Central memory CD8-positive, alpha-beta T cell (primary cell): Measurements from ENCODE around the gene IRF2.

Experiments used
- ATAC-seq: fragments of 150-1000 bp; cut with Tn5 transposase; replicated peaks from 2 replicates; pipeline ENCODE4 v1.10.0; 2022; ENCODE audit warnings: mild to moderate bottlenecking, moderate FRiP score, moderate number of reproducible peaks; ENCODE audit not compliant: poor library complexity, severe bottlenecking; ENCODE audit errors: extremely low read depth
- DNase-seq, 2 donors: peaks; one replicate each; pipeline ENCODE4 v3.0.0; 2021; ENCODE audit warnings: low spot score in 2 of 2
- H3K27ac Mint-ChIP-seq: one replicate; pipeline ENCODE4 v1.8.0; 2022; ENCODE audit warnings: low read depth, mild to moderate bottlenecking, moderate library complexity, mixed read lengths
- H3K27me3 Mint-ChIP-seq: one replicate; pipeline ENCODE4 v1.8.0; 2022; ENCODE audit warnings: mixed read lengths
- H3K36me3 Mint-ChIP-seq: one replicate; pipeline ENCODE4 v1.8.0; 2022; ENCODE audit warnings: mild to moderate bottlenecking, moderate library complexity, mixed read lengths; ENCODE audit not compliant: insufficient read depth
- H3K4me1 Mint-ChIP-seq: one replicate; pipeline ENCODE4 v1.8.0; 2022; ENCODE audit warnings: mixed read lengths
- H3K4me3 Mint-ChIP-seq: one replicate; pipeline ENCODE4 v1.8.0; 2022; ENCODE audit warnings: mild to moderate bottlenecking, moderate library complexity, mixed read lengths
- H3K9me3 Mint-ChIP-seq: one replicate; pipeline ENCODE4 v1.8.0; 2022; ENCODE audit warnings: mixed read lengths

IRF2 gene

GRCh38 chr4:184403384-184403781, 71.0 kb downstream of the IRF2 start:
- H3K4me3 Mint-ChIP-seq: no peak overlapping the region
- peak overlapping the region; percentile 45 for H3K27ac Mint-ChIP-seq
- peaks cover 61% of the 10 kb centered on the region for H3K36me3 Mint-ChIP-seq

GRCh38 chr4:184402740-184403383, 71.5 kb downstream of the IRF2 start:
- H3K27ac Mint-ChIP-seq: peak overlapping the region; percentile 45
- ATAC-seq (no peak), DNase-seq (no peak)
- H3K36me3 Mint-ChIP-seq: peaks cover 63% of the 10 kb centered on the region
- no peak overlapping the region for H3K4me3 Mint-ChIP-seq
- H3K27me3 Mint-ChIP-seq: no peaks in the 10 kb centered on the region
- H3K4me1 Mint-ChIP-seq: peaks cover 31% of the 10 kb centered on the region
- H3K9me3 Mint-ChIP-seq: no peaks in the 10 kb centered on the region

More at GRCh38 chr4:184403384-184403781, 71.0 kb downstream of the IRF2 start:
- no peaks in the 10 kb centered on the region for H3K9me3 Mint-ChIP-seq
- ATAC-seq: no peak
- no peaks in the 10 kb centered on the region for H3K27me3 Mint-ChIP-seq
- no peak for DNase-seq
- peaks cover 35% of the 10 kb centered on the region for H3K4me1 Mint-ChIP-seq

DNA sequence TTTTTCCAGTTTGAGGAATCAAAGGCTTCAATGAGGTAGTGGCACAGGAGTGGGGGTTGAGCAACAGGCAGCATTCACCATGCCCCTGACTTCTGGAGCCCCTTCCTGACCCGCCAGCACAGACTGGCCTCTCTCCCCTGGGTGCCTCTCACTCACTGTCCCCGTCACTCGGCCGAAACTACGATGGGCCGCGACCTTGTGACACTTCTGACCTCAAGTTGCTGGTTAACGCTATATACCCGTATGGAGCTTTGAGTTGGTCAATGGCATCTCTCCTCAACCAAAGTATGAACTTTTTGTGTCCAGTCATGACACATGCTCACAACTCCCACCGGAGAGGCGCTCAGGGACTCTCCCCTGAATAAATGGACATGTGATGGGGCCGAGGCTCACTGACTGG, 72.1 kb downstream of the IRF2 start:
- Mint-ChIP-seq H3K9me3 (no peaks in the 10 kb centered on the region), H3K4me1 (peaks cover 24% of the 10 kb centered on the region), H3K27me3 (no peaks in the 10 kb centered on the region), H3K36me3 (peaks cover 63% of the 10 kb centered on the region), H3K4me3 (no peak overlapping the region), H3K27ac (no peak overlapping the region)
- DNase-seq (no peak), ATAC-seq (no peak)

- no peak for DNase-seq
- Mint-ChIP-seq H3K27ac (no peak overlapping the region), H3K4me3 (no peak overlapping the region), H3K36me3 (peaks cover 62% of the 10 kb centered on the region), H3K4me1 (peaks cover 24% of the 10 kb centered on the region), H3K9me3 (no peaks in the 10 kb centered on the region), H3K27me3 (no peaks in the 10 kb centered on the region)
- ATAC-seq: no peak
Measured at GRCh38 chr4:184401397-184402171, 72.8 kb downstream of the IRF2 start.

GRCh38 chr4:184400891-184401290, 73.5 kb downstream of the IRF2 start:
- Mint-ChIP-seq H3K27ac (no peak overlapping the region), H3K9me3 (no peaks in the 10 kb centered on the region), H3K4me3 (no peak overlapping the region), H3K4me1 (peaks cover 24% of the 10 kb centered on the region), H3K36me3 (peaks cover 66% of the 10 kb centered on the region), H3K27me3 (no peaks in the 10 kb centered on the region)
- no peak for DNase-seq
- no peak for ATAC-seq

- no peak overlapping the region for H3K4me3 Mint-ChIP-seq
- peaks cover 66% of the 10 kb centered on the region for H3K36me3 Mint-ChIP-seq
- DNase-seq: no peak
- peaks cover 24% of the 10 kb centered on the region for H3K4me1 Mint-ChIP-seq
- no peaks in the 10 kb centered on the region for H3K9me3 Mint-ChIP-seq
- ATAC-seq: no peak
- no peaks in the 10 kb centered on the region for H3K27me3 Mint-ChIP-seq
- peak overlapping the region; percentile 4 for H3K27ac Mint-ChIP-seq
Measured at GRCh38 chr4:184400375-184400870, 73.9 kb downstream of the IRF2 start.

DNA sequence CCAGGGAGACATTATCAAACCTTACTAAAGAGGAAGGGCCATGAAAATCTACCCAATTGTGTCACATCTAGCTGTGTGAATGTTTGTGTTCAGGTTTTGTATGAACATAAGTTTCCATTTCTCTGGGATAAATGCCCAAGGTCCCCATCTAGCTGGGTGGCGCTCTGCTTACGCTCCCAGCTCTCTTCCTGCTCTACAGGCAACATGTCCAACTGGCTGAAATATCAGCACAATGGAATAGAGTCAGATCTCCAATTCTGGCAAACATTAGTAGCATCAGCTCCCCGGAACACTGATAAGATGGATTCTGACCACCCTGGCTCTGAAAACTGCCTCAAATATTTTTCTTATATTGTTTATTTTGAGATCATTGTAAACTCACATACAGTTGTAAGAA, 74.8 kb downstream of the IRF2 start:
- DNase-seq (no peak), ATAC-seq (no peak)
- Mint-ChIP-seq H3K36me3 (peaks cover 64% of the 10 kb centered on the region), H3K27ac (peak overlapping the region; percentile 4), H3K4me3 (no peak overlapping the region), H3K9me3 (no peaks in the 10 kb centered on the region), H3K4me1 (peaks cover 24% of the 10 kb centered on the region), H3K27me3 (no peaks in the 10 kb centered on the region)

GRCh38 chr4:184398741-184399511, 75.4 kb downstream of the IRF2 start:
- DNase-seq (no peak), ATAC-seq (no peak)
- Mint-ChIP-seq H3K4me1 (peaks cover 24% of the 10 kb centered on the region), H3K27me3 (no peaks in the 10 kb centered on the region), H3K4me3 (no peak overlapping the region), H3K36me3 (peaks cover 63% of the 10 kb centered on the region), H3K9me3 (no peaks in the 10 kb centered on the region), H3K27ac (no peak overlapping the region)

DNA sequence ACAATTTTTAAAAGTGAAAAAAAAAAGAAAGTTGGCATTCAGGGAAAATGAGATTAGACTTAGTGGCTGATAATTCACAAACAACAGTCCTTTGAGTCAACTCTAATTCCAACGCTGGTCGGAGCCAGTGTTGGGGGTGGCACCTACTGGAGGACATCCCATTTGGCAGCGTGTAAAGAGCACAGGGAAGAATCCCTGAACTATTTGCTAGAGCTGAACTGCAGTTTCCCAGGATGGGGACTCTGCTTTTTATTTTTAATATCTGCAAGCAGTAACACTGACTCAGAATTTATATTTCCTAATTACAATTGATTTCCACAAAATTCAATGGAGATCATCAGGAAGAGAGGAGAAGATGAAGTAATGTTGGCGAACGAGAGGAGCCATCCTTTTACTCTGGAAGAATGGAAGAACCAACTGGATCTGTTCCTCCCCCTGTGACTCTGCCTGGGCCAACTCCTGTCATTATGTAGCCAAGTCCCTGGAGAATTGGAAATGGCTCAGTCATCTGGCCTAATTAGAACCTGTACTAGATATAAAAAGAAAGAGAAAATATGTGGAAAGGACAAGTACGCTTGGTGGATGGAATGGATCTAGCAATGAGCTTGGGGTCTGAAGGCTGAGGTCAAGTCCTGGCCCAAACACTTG, 76.7 kb downstream of the IRF2 start:
- peaks cover 62% of the 10 kb centered on the region for H3K36me3 Mint-ChIP-seq
- no peaks in the 10 kb centered on the region for H3K27me3 Mint-ChIP-seq
- ATAC-seq (no peak), DNase-seq (no peak)
- H3K4me1 Mint-ChIP-seq: peaks cover 22% of the 10 kb centered on the region
- no peaks in the 10 kb centered on the region for H3K9me3 Mint-ChIP-seq
- H3K4me3 Mint-ChIP-seq: no peak overlapping the region
- peak overlapping the region; percentile 59 for H3K27ac Mint-ChIP-seq

- no peak overlapping the region for H3K4me3 Mint-ChIP-seq
- H3K4me1 Mint-ChIP-seq: peaks cover 16% of the 10 kb centered on the region
Measured at GRCh38 chr4:184396570-184397515, 77.5 kb downstream of the IRF2 start.

DNA sequence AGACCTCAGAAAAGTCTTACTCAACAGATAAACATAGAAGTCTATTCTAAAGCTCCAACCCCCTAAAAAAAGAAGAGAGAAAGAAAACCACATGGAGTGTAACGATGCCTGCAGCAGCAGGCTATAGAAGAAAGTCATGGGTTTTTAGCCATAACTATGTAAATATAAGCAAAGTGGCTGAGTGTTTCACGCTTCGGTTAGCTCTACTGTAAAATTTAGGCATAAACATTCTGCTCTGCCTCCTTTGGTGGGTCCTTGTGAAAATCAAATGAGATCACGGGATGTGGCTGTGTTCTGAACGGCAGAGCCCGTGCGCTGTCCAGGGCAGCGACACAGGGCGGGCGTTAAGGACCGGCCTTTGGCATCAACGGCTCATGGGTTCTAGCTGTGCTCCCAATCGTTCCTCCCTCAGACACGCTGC, 78.4 kb downstream of the IRF2 start:
- Mint-ChIP-seq H3K9me3 (no peaks in the 10 kb centered on the region), H3K4me3 (no peak overlapping the region), H3K27ac (peak overlapping the region; percentile 38), H3K36me3 (peaks cover 62% of the 10 kb centered on the region), H3K4me1 (peaks cover 8% of the 10 kb centered on the region), H3K27me3 (no peaks in the 10 kb centered on the region)
- DNase-seq (no peak), ATAC-seq (no peak)

More at GRCh38 chr4:184396570-184397515, 77.5 kb downstream of the IRF2 start:
- no peaks in the 10 kb centered on the region for H3K27me3 Mint-ChIP-seq
- ATAC-seq (no peak), DNase-seq (no peak)
- peak overlapping the region; percentile 38 for H3K27ac Mint-ChIP-seq
- no peaks in the 10 kb centered on the region for H3K9me3 Mint-ChIP-seq
- peaks cover 61% of the 10 kb centered on the region for H3K36me3 Mint-ChIP-seq
